Neuronal stem cell (in vitro differentiated cells): ENCODE data around the gene GSE1.

Source experiments
- DNase-seq: peaks from one replicate; pipeline ENCODE4 v3.0.0-alpha.2; 2013; ENCODE audit warnings: low spot score
- H2AFZ ChIP-seq: one replicate; pipeline ENCODE4 v1.6.1; 2013; ENCODE audit warnings: mild to moderate bottlenecking, low read length, inconsistent platforms
- H2AK5ac ChIP-seq: 2 replicates; pipeline ENCODE4 v1.6.1; 2013; ENCODE audit warnings: low read depth, mild to moderate bottlenecking, inconsistent platforms, low read length, moderate library complexity, mixed read lengths
- H2BK120ac ChIP-seq: 2 replicates; pipeline ENCODE4 v1.6.1; 2013; ENCODE audit warnings: low read depth, mild to moderate bottlenecking, inconsistent platforms, low read length, moderate library complexity, mixed read lengths
- H2BK12ac ChIP-seq: one replicate; pipeline ENCODE4 v1.6.1; 2013; ENCODE audit warnings: low read length, inconsistent platforms
- H2BK15ac ChIP-seq: 2 replicates; pipeline ENCODE4 v1.6.1; 2013; ENCODE audit warnings: mild to moderate bottlenecking, low read length, inconsistent platforms, mixed read lengths
- H2BK5ac ChIP-seq: one replicate; pipeline ENCODE4 v1.6.1; 2013; ENCODE audit warnings: inconsistent platforms, mild to moderate bottlenecking, low read length, moderate library complexity
- H3K14ac ChIP-seq: one replicate; pipeline ENCODE4 v1.6.1; 2013; ENCODE audit warnings: low read length, inconsistent platforms
- H3K18ac ChIP-seq: 2 replicates; pipeline ENCODE4 v1.6.1; 2013; ENCODE audit warnings: low read length, inconsistent platforms
- H3K23ac ChIP-seq: 2 replicates; pipeline ENCODE4 v1.6.1; 2013; ENCODE audit warnings: low read depth, mild to moderate bottlenecking, mixed read lengths, low read length, inconsistent platforms; ENCODE audit not compliant: poor library complexity
- H3K27ac ChIP-seq: replicated peaks from 3 replicates; pipeline ENCODE4 v1.5.1; 2013; ENCODE audit warnings: low read length, inconsistent platforms
- H3K27me3 ChIP-seq, 3 experiments: 2 replicates each; pipeline ENCODE4 v1.6.1; 2013; ENCODE audit warnings: low read length in 3 of 3, mild to moderate bottlenecking in 2 of 3, inconsistent platforms in 1 of 3, low read depth in 1 of 3, mixed read lengths in 1 of 3, moderate library complexity in 1 of 3; ENCODE audit not compliant: control insufficient read depth in 3 of 3, insufficient read depth in 3 of 3
- H3K36me3 ChIP-seq, 2 donors: replicated peaks in 1 of 2; 2 replicates each; pipeline ENCODE4 v1.6.1; 2013; ENCODE audit warnings: low read length in 2 of 2; ENCODE audit not compliant: control insufficient read depth in 2 of 2, insufficient read depth in 2 of 2
- H3K4ac ChIP-seq: 2 replicates; pipeline ENCODE4 v1.6.1; 2013; ENCODE audit warnings: inconsistent platforms, mild to moderate bottlenecking, low read length, moderate library complexity
- H3K4me1 ChIP-seq, 2 donors: 1 replicate in 1 of 2; 2 replicates in 1 of 2; pipeline ENCODE4 v1.6.1; 2013; ENCODE audit warnings: low read length in 2 of 2, low read depth in 1 of 2; ENCODE audit not compliant: control insufficient read depth in 2 of 2, insufficient read depth in 1 of 2
- H3K4me2 ChIP-seq: one replicate; pipeline ENCODE4 v1.6.1; 2013; ENCODE audit warnings: mild to moderate bottlenecking, low read length, inconsistent platforms; ENCODE audit not compliant: insufficient read depth, poor library complexity, severe bottlenecking
- H3K4me3 ChIP-seq, 2 donors: 2 replicates each; pipeline ENCODE4 v1.5.1; 2013; ENCODE audit warnings: low read length in 2 of 2, mild to moderate bottlenecking in 2 of 2, inconsistent platforms in 1 of 2, moderate library complexity in 1 of 2
- H3K79me1 ChIP-seq: one replicate; pipeline ENCODE4 v1.6.1; 2013; ENCODE audit warnings: low read depth, mild to moderate bottlenecking, inconsistent platforms, low read length, moderate library complexity
- H3K9ac ChIP-seq: one replicate; pipeline ENCODE4 v1.6.1; 2013; ENCODE audit warnings: mild to moderate bottlenecking, low read depth, low read length, inconsistent platforms; ENCODE audit not compliant: poor library complexity
- H3K9me3 ChIP-seq, 2 donors: replicated peaks in 1 of 2; 2 replicates each; pipeline versions ENCODE3 to v1.6.1; 2013; ENCODE audit warnings: low read length in 2 of 2, mild to moderate bottlenecking in 2 of 2, inconsistent platforms in 1 of 2, low read depth in 1 of 2, mixed read lengths in 1 of 2, moderate library complexity in 1 of 2; ENCODE audit not compliant: control insufficient read depth in 2 of 2, insufficient read depth in 1 of 2
- H4K8ac ChIP-seq: one replicate; pipeline ENCODE4 v1.6.1; 2013; ENCODE audit warnings: low read depth, mild to moderate bottlenecking, inconsistent platforms, low read length, moderate library complexity
- H4K91ac ChIP-seq: one replicate; pipeline ENCODE4 v1.6.1; 2013; ENCODE audit warnings: low read length, low read depth, mild to moderate bottlenecking, inconsistent platforms; ENCODE audit not compliant: poor library complexity
- WGBS, 2 donors: extraction: QIAGEN DNeasy Blood & Tissue Kit; methylation state at CpG; one replicate each; pipeline ENCODE4 v1.1.7; 2013; ENCODE audit warnings: missing lambda C conversion rate in 2 of 2, mixed read lengths in 1 of 2; ENCODE audit not compliant: insufficient read length in 2 of 2, insufficient replicate concordance in 1 of 2; ENCODE audit errors: extremely low coverage in 2 of 2; 5-methylcytosine and 5-hydroxymethylcytosine counted together

Gene GSE1

GRCh38 chr16:85680352-85680944, 67.3 kb downstream of the GSE1 start:
- no peak overlapping the region for H3K23ac ChIP-seq
- H2AK5ac ChIP-seq: no peak overlapping the region
- no peak overlapping the region for H2BK120ac ChIP-seq
- H3K36me3 ChIP-seq: peaks cover 44 to 98% of the 10 kb centered on the region in 2 donors
- no peaks in the 10 kb centered on the region for H3K9me3 ChIP-seq
- no peaks in the 10 kb centered on the region for H3K27me3 ChIP-seq
- H2AFZ ChIP-seq: no peak overlapping the region
- no peak overlapping the region for H3K4ac ChIP-seq
- DNase-seq: no peak
- no CpG with 5 or more reads among the region's 6 CpGs for WGBS, 2 donors
- H2BK12ac ChIP-seq: no peak overlapping the region
- H3K4me2 ChIP-seq: no peak overlapping the region
- H2BK15ac ChIP-seq: no peak overlapping the region
- peak overlapping the region; percentile 44 for H2BK5ac ChIP-seq
- H3K9ac ChIP-seq: no peak overlapping the region
- H3K18ac ChIP-seq: no peak overlapping the region
- H3K14ac ChIP-seq: no peak overlapping the region
- H4K8ac ChIP-seq: no peak overlapping the region
- H3K27ac ChIP-seq: no peak overlapping the region
- H3K79me1 ChIP-seq: peaks cover 6% of the 10 kb centered on the region
- no peak overlapping the region for H3K4me3 ChIP-seq
- peaks cover 0 to 6% of the 10 kb centered on the region in 2 donors for H3K4me1 ChIP-seq
- no peak overlapping the region for H4K91ac ChIP-seq

- no peak overlapping the region for H4K8ac ChIP-seq
- no peak overlapping the region for H4K91ac ChIP-seq
- H3K27ac ChIP-seq: no peak overlapping the region
- no peak overlapping the region for H3K23ac ChIP-seq
- no peaks in the 10 kb centered on the region for H3K27me3 ChIP-seq
- peaks cover 0 to 6% of the 10 kb centered on the region in 2 donors for H3K4me1 ChIP-seq
- no peak overlapping the region for H2BK15ac ChIP-seq
- H2AFZ ChIP-seq: no peak overlapping the region
- H3K79me1 ChIP-seq: peaks cover 6% of the 10 kb centered on the region
- no peaks in the 10 kb centered on the region for H3K9me3 ChIP-seq
- H3K14ac ChIP-seq: no peak overlapping the region
- H3K4me3 ChIP-seq: no peak overlapping the region
- H2AK5ac ChIP-seq: no peak overlapping the region
- H3K18ac ChIP-seq: no peak overlapping the region
- no peak overlapping the region for H3K4me2 ChIP-seq
- DNase-seq: no peak
- no peak overlapping the region for H3K4ac ChIP-seq
- no peak overlapping the region for H2BK120ac ChIP-seq
- H3K36me3 ChIP-seq: peaks cover 44 to 97% of the 10 kb centered on the region in 2 donors
- no peak overlapping the region for H2BK12ac ChIP-seq
- WGBS, 2 donors: no CpG with 5 or more reads among the region's 8 CpGs
- H3K9ac ChIP-seq: no peak overlapping the region
- H2BK5ac ChIP-seq: no peak overlapping the region
Measured at GRCh38 chr16:85681255-85681654, 68.1 kb downstream of the GSE1 start.

DNA sequence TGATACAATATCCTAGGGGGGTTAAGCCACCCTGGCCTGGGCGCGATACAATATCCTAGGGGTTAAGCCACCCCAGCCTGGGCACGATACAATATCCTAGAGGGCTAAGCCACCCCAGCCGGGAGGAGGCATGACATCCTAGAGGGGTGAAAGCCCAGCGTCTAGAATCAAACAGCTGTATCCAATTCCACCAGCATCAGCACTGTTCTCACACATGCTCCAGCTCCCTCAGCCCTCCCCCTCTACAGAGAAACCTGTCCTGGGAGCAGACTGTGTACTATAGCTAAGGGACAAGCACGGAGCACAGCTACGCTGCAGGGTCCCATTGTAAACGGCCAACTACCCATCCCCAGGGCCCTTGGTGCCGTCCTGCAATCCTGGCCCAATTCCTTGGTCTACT, 69.4 kb downstream of the GSE1 start:
- no peak for DNase-seq
- H3K27ac ChIP-seq: no peak overlapping the region
- H2BK5ac ChIP-seq: no peak overlapping the region
- H3K4me1 ChIP-seq: peaks cover 4 to 6% of the 10 kb centered on the region in 2 donors
- H3K23ac ChIP-seq: peak overlapping the region; percentile 17
- no peak overlapping the region for H2BK12ac ChIP-seq
- H2AK5ac ChIP-seq: no peak overlapping the region
- H3K4ac ChIP-seq: no peak overlapping the region
- no peak overlapping the region for H3K14ac ChIP-seq
- peaks cover 8% of the 10 kb centered on the region for H3K79me1 ChIP-seq
- peaks cover 40 to 97% of the 10 kb centered on the region in 2 donors for H3K36me3 ChIP-seq
- H2AFZ ChIP-seq: no peak overlapping the region
- WGBS, 2 donors: no CpG with 5 or more reads among the region's 9 CpGs
- peak overlapping the region; percentile 24 for H3K9ac ChIP-seq
- no peak overlapping the region for H4K8ac ChIP-seq
- H2BK15ac ChIP-seq: no peak overlapping the region
- no peak overlapping the region for H4K91ac ChIP-seq
- no peak overlapping the region for H3K4me3 ChIP-seq
- no peaks in the 10 kb centered on the region for H3K27me3 ChIP-seq
- no peak overlapping the region for H2BK120ac ChIP-seq
- no peak overlapping the region for H3K4me2 ChIP-seq
- no peak overlapping the region for H3K18ac ChIP-seq
- H3K9me3 ChIP-seq: peaks cover 0 to 4% of the 10 kb centered on the region in 2 donors

- H3K4ac ChIP-seq: no peak overlapping the region
- no peak overlapping the region for H2BK120ac ChIP-seq
- no peak overlapping the region for H2BK5ac ChIP-seq
- no peak overlapping the region for H3K14ac ChIP-seq
- no peak for DNase-seq
- H3K27me3 ChIP-seq: no peaks in the 10 kb centered on the region
- no peak overlapping the region for H2AK5ac ChIP-seq
- peaks cover 4 to 6% of the 10 kb centered on the region in 2 donors for H3K4me1 ChIP-seq
- H3K36me3 ChIP-seq: peaks cover 33 to 90% of the 10 kb centered on the region in 2 donors
- H3K4me2 ChIP-seq: no peak overlapping the region
- H3K9me3 ChIP-seq: peaks cover 0 to 4% of the 10 kb centered on the region in 2 donors
- H3K79me1 ChIP-seq: peaks cover 8% of the 10 kb centered on the region
- no peak overlapping the region for H2BK15ac ChIP-seq
- no peak overlapping the region for H3K27ac ChIP-seq
- no peak overlapping the region for H3K4me3 ChIP-seq
- no peak overlapping the region for H2BK12ac ChIP-seq
- H4K8ac ChIP-seq: no peak overlapping the region
- no peak overlapping the region for H3K9ac ChIP-seq
- no peak overlapping the region for H2AFZ ChIP-seq
- no peak overlapping the region for H3K23ac ChIP-seq
- H3K18ac ChIP-seq: no peak overlapping the region
- no peak overlapping the region for H4K91ac ChIP-seq
Measured at GRCh38 chr16:85683363-85683762, 70.2 kb downstream of the GSE1 start.
